Vagina (tissue), 2 donors: ENCODE results near the gene CCDC110. TPM values are rescaled to one million over a fixed set of nuclear protein-coding genes. Genes with fewer than 3 reads are reported as not detected.

Experiments used
- DNase-seq, 2 donors: peaks; one replicate each; pipeline ENCODE4 v3.0.0-alpha.2; 2017; ENCODE audit errors: extremely low spot score in 2 of 2
- H3K27ac ChIP-seq: fragments of 200-600 bp; sonication (generic); one replicate; pipeline ENCODE4 v1.5.1; 2019
- H3K27me3 ChIP-seq: fragments of 200-600 bp; sonication (generic); one replicate; pipeline ENCODE4 v1.5.1; 2019
- H3K36me3 ChIP-seq, 2 donors: fragments of 200-600 bp; sonication (generic); one replicate each; pipeline ENCODE4 v1.5.1; 2017 to 2019
- H3K4me1 ChIP-seq: fragments of 200-600 bp; sonication (generic); one replicate; pipeline ENCODE4 v1.5.1; 2019
- H3K4me3 ChIP-seq, 2 donors: fragments of 200-600 bp; sonication (generic); 1 replicate in 1 of 2; 2 replicates in 1 of 2; pipeline ENCODE4 v1.5.1; 2016 to 2019
- H3K9me3 ChIP-seq: fragments of 200-600 bp; sonication (generic); one replicate; pipeline ENCODE4 v1.5.1; 2019
- POLR2A ChIP-seq, 2 donors: fragments of 450-650 bp; IDR thresholded peaks; one replicate each; pipeline ENCODE4 v1.6.1; 2017; ENCODE audit warnings: antibody characterized with exemption in 2 of 2, mild to moderate bottlenecking in 2 of 2, moderate library complexity in 2 of 2
- POLR2AphosphoS5 ChIP-seq, 2 donors: sonication (generic); formaldehyde crosslinking; IDR thresholded peaks; one replicate each; pipeline ENCODE4 v1.9.0; 2017; ENCODE audit warnings: antibody characterized with exemption in 2 of 2, mild to moderate bottlenecking in 2 of 2, low read depth in 1 of 2; ENCODE audit not compliant: insufficient read depth in 1 of 2
- intact Hi-C: fragments of 100-400 bp; cut with DNase I; formaldehyde crosslinking; loops from one replicate; pipeline ENCODE4 v1.15.1; 2023
- total RNA-seq: library from RNA; depleted of rRNA; stranded (reverse); fragments of >200 nt; gene quantifications from one replicate; pipeline ENCODE4 v1.2.3, GENCODE V29; 2016
- TF ChIP-seq, protein P1 (sequence below), 3 experiments: fragments of 450-650 bp in 2 of 3; fragments of 200-600 bp in 1 of 3; sonication (generic) in 1 of 3; IDR thresholded peaks; one replicate each; pipeline ENCODE4 v1.5.1; 2017 to 2019; ENCODE audit warnings: antibody characterized with exemption in 3 of 3, mild to moderate bottlenecking in 2 of 3, moderate library complexity in 2 of 3

The CCDC110 gene
- total RNA-seq, 1 donor from 2014 or later: 1.2 TPM

DNA sequence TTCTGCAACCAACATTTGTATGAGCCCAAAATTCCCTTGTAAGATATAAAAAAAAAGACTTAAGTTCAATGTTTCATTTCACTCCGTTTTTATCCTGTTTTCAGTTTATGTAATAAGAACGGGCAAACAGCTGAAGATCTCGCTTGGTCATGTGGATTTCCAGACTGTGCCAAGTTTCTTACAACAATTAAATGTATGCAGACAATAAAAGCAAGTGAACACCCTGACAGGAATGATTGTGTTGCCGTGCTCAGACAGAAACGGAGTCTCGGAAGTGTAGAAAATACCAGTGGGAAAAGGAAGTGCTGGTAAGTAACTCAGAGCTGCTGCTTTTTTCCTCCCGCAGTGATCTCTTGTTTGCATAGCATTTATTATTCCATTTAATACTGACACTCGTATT lies 72.1 kb downstream of the CCDC110 start:
- Histone ChIP-seq H3K4me3 (peak overlapping the region in 1 of 2 donors; percentile 10), H3K4me1 (peaks cover 14% of the 10 kb centered on the region), H3K36me3 (peaks cover 0 to 25% of the 10 kb centered on the region in 2 donors), H3K27ac (no peak overlapping the region), H3K27me3 (no peaks in the 10 kb centered on the region), H3K9me3 (no peaks in the 10 kb centered on the region)
- TF ChIP-seq POLR2A (IDR thresholded peaks at IDR 0.05) (no peak), POLR2AphosphoS5 (IDR thresholded peaks at IDR 0.05; ENCODE audit: insufficient read depth in 1 of 2, low read depth in 1 of 2) (peak in 1 of 2 donors; percentile 7)
- intact Hi-C loops: loop anchor here (10.0 kb wide), 2 partner anchors 185 to 195 kb away; partner anchors contain the start of genes CFAP97 and SNX25
- no peak for DNase-seq

DNA sequence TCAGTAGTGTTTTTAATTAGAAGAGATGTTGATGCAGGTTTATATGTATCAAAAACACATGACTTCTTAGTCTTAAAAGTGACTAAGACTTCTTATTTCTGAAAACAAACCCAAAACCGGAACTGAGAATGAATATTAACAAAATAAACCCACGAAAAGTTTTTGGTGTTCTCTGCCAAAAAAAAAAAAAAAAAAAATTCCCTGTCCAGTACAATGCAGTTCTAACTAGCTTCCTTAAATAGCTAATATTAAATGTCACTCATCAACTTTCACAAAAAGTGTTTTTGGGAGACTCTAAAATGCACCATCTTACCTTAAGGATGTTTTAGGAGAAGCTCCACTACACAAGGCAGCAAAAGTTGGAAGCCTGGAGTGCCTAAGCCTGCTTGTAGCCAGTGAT lies 72.9 kb downstream of the CCDC110 start:
- Histone ChIP-seq H3K4me3 (no peak overlapping the region), H3K36me3 (peaks cover 0 to 25% of the 10 kb centered on the region in 2 donors), H3K27ac (no peak overlapping the region), H3K27me3 (no peaks in the 10 kb centered on the region), H3K9me3 (no peaks in the 10 kb centered on the region), H3K4me1 (peaks cover 14% of the 10 kb centered on the region)
- TF ChIP-seq POLR2AphosphoS5 (IDR thresholded peaks at IDR 0.05; ENCODE audit: insufficient read depth in 1 of 2, low read depth in 1 of 2) (no peak), POLR2A (IDR thresholded peaks at IDR 0.05) (no peak)
- TF ChIP-seq, protein P1, sequence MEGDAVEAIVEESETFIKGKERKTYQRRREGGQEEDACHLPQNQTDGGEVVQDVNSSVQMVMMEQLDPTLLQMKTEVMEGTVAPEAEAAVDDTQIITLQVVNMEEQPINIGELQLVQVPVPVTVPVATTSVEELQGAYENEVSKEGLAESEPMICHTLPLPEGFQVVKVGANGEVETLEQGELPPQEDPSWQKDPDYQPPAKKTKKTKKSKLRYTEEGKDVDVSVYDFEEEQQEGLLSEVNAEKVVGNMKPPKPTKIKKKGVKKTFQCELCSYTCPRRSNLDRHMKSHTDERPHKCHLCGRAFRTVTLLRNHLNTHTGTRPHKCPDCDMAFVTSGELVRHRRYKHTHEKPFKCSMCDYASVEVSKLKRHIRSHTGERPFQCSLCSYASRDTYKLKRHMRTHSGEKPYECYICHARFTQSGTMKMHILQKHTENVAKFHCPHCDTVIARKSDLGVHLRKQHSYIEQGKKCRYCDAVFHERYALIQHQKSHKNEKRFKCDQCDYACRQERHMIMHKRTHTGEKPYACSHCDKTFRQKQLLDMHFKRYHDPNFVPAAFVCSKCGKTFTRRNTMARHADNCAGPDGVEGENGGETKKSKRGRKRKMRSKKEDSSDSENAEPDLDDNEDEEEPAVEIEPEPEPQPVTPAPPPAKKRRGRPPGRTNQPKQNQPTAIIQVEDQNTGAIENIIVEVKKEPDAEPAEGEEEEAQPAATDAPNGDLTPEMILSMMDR (IDR thresholded peaks at IDR 0.05): no peak
- intact Hi-C loops: loop anchor here (10.0 kb wide), 2 partner anchors 186 to 194 kb away; partner anchors contain the start of genes CFAP97 and SNX25
- no peak for DNase-seq

DNA sequence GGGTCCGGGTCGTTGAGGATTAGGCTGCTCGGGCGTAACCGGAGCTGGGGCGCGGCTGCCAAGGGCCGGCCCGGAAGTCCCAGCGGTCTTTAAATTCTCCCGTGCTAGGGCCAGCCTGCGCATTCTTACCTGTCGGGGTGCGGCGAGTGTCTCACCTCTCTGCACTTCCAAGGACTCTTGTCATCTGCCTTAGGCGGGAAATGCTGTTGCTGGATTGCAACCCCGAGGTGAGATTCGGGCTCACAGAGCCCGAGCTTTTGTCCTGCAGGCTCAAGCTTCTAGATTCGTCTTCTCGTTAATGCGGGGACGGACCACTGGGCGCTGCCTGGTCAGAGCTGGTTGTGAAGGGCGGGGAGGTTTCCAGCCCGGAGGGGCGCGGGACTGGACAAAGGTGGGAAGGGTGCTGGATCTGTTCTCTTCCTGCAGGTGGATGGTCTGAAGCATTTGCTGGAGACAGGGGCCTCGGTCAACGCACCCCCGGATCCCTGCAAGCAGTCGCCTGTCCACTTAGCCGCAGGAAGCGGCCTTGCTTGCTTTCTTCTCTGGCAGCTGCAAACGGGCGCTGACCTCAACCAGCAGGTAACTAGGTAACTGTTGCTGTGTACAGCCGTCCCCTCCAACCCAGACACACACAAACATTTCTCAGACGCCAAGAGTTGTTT lies 74.7 kb downstream of the CCDC110 start, which contains the start of gene ANKRD37:
Gene ANKRD37, plus strand, starts transcription at position 118 of the 662 bp plus-strand sequence. Its CDS starts 83 bp downstream, at position 201.
- DNase-seq: peak in 1 of 2 donors; percentile 92

DNA sequence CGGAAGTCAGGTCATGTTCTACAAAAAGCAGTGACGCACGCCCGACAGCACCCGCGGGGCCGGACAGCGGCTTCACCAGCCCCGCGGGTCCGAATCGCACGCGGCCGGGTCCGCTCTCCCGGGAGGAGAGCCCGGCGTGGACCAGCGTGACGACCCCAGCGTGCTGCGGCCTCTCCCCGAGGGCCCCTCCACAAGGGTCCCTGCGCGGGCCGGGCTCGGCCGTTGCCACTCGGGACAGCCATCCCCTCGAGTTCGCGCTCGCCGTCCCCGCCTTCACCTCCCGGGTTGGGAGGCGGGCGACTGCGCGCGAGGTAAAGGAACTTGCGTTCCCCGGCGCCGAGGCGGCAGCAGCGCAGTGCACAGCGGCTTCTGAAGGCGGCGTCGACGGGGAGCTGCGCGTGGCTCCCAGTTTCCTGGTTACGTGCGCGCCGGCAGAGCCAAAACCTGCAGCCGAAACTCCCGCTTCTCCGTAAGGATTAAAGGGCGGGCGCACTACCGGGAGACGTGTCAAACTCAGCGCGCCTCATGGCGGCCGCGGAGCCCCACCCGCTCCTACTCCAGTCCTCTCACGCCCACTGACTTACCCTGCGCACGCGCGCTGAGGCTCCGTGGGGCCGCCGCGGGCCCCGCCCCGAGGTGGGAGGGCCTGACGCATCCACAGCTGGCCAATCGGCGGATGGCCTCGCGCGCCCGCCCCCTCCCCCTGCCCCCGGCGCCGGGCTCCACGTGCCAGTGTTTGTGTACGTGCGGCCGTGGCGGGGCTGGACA lies 75.4 kb downstream of the CCDC110 start:
- intact Hi-C loops: loop anchor here (10.0 kb wide), 2 partner anchors 189 to 191 kb away; partner anchors contain the start of genes CFAP97 and SNX25
- peaks cover 14% of the 10 kb centered on the region for H3K4me1 ChIP-seq

More for the DNA sequence above, 74.7 kb downstream of the CCDC110 start, which contains the start of gene ANKRD37:
- Histone ChIP-seq H3K9me3 (no peaks in the 10 kb centered on the region), H3K36me3 (peaks cover 0 to 10% of the 10 kb centered on the region in 2 donors), H3K4me1 (peaks cover 14% of the 10 kb centered on the region), H3K4me3 (peak within 1 kb of the TSS; percentile 80 to 83), H3K27ac (peak within 1 kb of the TSS; percentile 100), H3K27me3 (no peaks in the 10 kb centered on the region)
- TF ChIP-seq, protein P1 (IDR thresholded peaks at IDR 0.05): no peak
- no peak for TF ChIP-seq POLR2AphosphoS5 (IDR thresholded peaks at IDR 0.05; ENCODE audit: insufficient read depth in 1 of 2, low read depth in 1 of 2)
- no peak for TF ChIP-seq POLR2A (IDR thresholded peaks at IDR 0.05)
- intact Hi-C loops: loop anchor here (10.0 kb wide), 2 partner anchors 188 to 192 kb away; partner anchors contain the start of genes CFAP97 and SNX25

More for the DNA sequence above, 75.4 kb downstream of the CCDC110 start:
- Histone ChIP-seq H3K36me3 (peaks cover 0 to 4% of the 10 kb centered on the region in 2 donors), H3K9me3 (no peaks in the 10 kb centered on the region), H3K27me3 (no peaks in the 10 kb centered on the region), H3K27ac (peak overlapping the region; percentile 100), H3K4me3 (peak overlapping the region; percentile 80 to 83)
- TF ChIP-seq POLR2AphosphoS5 (IDR thresholded peaks at IDR 0.05; ENCODE audit: insufficient read depth in 1 of 2, low read depth in 1 of 2): peak; percentile 66 to 97
- TF ChIP-seq, protein P1 (IDR thresholded peaks at IDR 0.05): no peak
- TF ChIP-seq POLR2A (IDR thresholded peaks at IDR 0.05): peak; percentile 65 to 88
- DNase-seq: peak; percentile 97 to 98
